Neuronal stem cell (in vitro differentiated cells): ENCODE measurements around the gene LPP.

ENCODE experiments used
- DNase-seq: peaks from one replicate; pipeline ENCODE4 v3.0.0-alpha.2; 2013; ENCODE audit warnings: low spot score
- H2AFZ ChIP-seq: one replicate; pipeline ENCODE4 v1.6.1; 2013; ENCODE audit warnings: mild to moderate bottlenecking, low read length, inconsistent platforms
- H2AK5ac ChIP-seq: 2 replicates; pipeline ENCODE4 v1.6.1; 2013; ENCODE audit warnings: low read depth, mild to moderate bottlenecking, inconsistent platforms, low read length, moderate library complexity, mixed read lengths
- H2BK120ac ChIP-seq: 2 replicates; pipeline ENCODE4 v1.6.1; 2013; ENCODE audit warnings: low read depth, mild to moderate bottlenecking, inconsistent platforms, low read length, moderate library complexity, mixed read lengths
- H2BK12ac ChIP-seq: one replicate; pipeline ENCODE4 v1.6.1; 2013; ENCODE audit warnings: low read length, inconsistent platforms
- H2BK15ac ChIP-seq: 2 replicates; pipeline ENCODE4 v1.6.1; 2013; ENCODE audit warnings: mild to moderate bottlenecking, low read length, inconsistent platforms, mixed read lengths
- H2BK5ac ChIP-seq: one replicate; pipeline ENCODE4 v1.6.1; 2013; ENCODE audit warnings: inconsistent platforms, mild to moderate bottlenecking, low read length, moderate library complexity
- H3K14ac ChIP-seq: one replicate; pipeline ENCODE4 v1.6.1; 2013; ENCODE audit warnings: low read length, inconsistent platforms
- H3K18ac ChIP-seq: 2 replicates; pipeline ENCODE4 v1.6.1; 2013; ENCODE audit warnings: low read length, inconsistent platforms
- H3K23ac ChIP-seq: 2 replicates; pipeline ENCODE4 v1.6.1; 2013; ENCODE audit warnings: low read depth, mild to moderate bottlenecking, mixed read lengths, low read length, inconsistent platforms; ENCODE audit not compliant: poor library complexity
- H3K27ac ChIP-seq: replicated peaks from 3 replicates; pipeline ENCODE4 v1.5.1; 2013; ENCODE audit warnings: low read length, inconsistent platforms
- H3K27me3 ChIP-seq, 3 experiments: 2 replicates each; pipeline ENCODE4 v1.6.1; 2013; ENCODE audit warnings: low read length in 3 of 3, mild to moderate bottlenecking in 2 of 3, inconsistent platforms in 1 of 3, low read depth in 1 of 3, mixed read lengths in 1 of 3, moderate library complexity in 1 of 3; ENCODE audit not compliant: control insufficient read depth in 3 of 3, insufficient read depth in 3 of 3
- H3K36me3 ChIP-seq, 2 donors: replicated peaks in 1 of 2; 2 replicates each; pipeline ENCODE4 v1.6.1; 2013; ENCODE audit warnings: low read length in 2 of 2; ENCODE audit not compliant: control insufficient read depth in 2 of 2, insufficient read depth in 2 of 2
- H3K4ac ChIP-seq: 2 replicates; pipeline ENCODE4 v1.6.1; 2013; ENCODE audit warnings: inconsistent platforms, mild to moderate bottlenecking, low read length, moderate library complexity
- H3K4me1 ChIP-seq, 2 donors: 1 replicate in 1 of 2; 2 replicates in 1 of 2; pipeline ENCODE4 v1.6.1; 2013; ENCODE audit warnings: low read length in 2 of 2, low read depth in 1 of 2; ENCODE audit not compliant: control insufficient read depth in 2 of 2, insufficient read depth in 1 of 2
- H3K4me2 ChIP-seq: one replicate; pipeline ENCODE4 v1.6.1; 2013; ENCODE audit warnings: mild to moderate bottlenecking, low read length, inconsistent platforms; ENCODE audit not compliant: insufficient read depth, poor library complexity, severe bottlenecking
- H3K4me3 ChIP-seq, 2 donors: 2 replicates each; pipeline ENCODE4 v1.5.1; 2013; ENCODE audit warnings: low read length in 2 of 2, mild to moderate bottlenecking in 2 of 2, inconsistent platforms in 1 of 2, moderate library complexity in 1 of 2
- H3K79me1 ChIP-seq: one replicate; pipeline ENCODE4 v1.6.1; 2013; ENCODE audit warnings: low read depth, mild to moderate bottlenecking, inconsistent platforms, low read length, moderate library complexity
- H3K9ac ChIP-seq: one replicate; pipeline ENCODE4 v1.6.1; 2013; ENCODE audit warnings: mild to moderate bottlenecking, low read depth, low read length, inconsistent platforms; ENCODE audit not compliant: poor library complexity
- H3K9me3 ChIP-seq, 2 donors: replicated peaks in 1 of 2; 2 replicates each; pipeline versions ENCODE3 to v1.6.1; 2013; ENCODE audit warnings: low read length in 2 of 2, mild to moderate bottlenecking in 2 of 2, inconsistent platforms in 1 of 2, low read depth in 1 of 2, mixed read lengths in 1 of 2, moderate library complexity in 1 of 2; ENCODE audit not compliant: control insufficient read depth in 2 of 2, insufficient read depth in 1 of 2
- H4K8ac ChIP-seq: one replicate; pipeline ENCODE4 v1.6.1; 2013; ENCODE audit warnings: low read depth, mild to moderate bottlenecking, inconsistent platforms, low read length, moderate library complexity
- H4K91ac ChIP-seq: one replicate; pipeline ENCODE4 v1.6.1; 2013; ENCODE audit warnings: low read length, low read depth, mild to moderate bottlenecking, inconsistent platforms; ENCODE audit not compliant: poor library complexity
- WGBS, 2 donors: extraction: QIAGEN DNeasy Blood & Tissue Kit; methylation state at CpG; one replicate each; pipeline ENCODE4 v1.1.7; 2013; ENCODE audit warnings: missing lambda C conversion rate in 2 of 2, mixed read lengths in 1 of 2; ENCODE audit not compliant: insufficient read length in 2 of 2, insufficient replicate concordance in 1 of 2; ENCODE audit errors: extremely low coverage in 2 of 2; 5-methylcytosine and 5-hydroxymethylcytosine counted together

The LPP gene

GRCh38 chr3:188926741-188927511 lies 773.0 kb downstream of the LPP start:
- Histone ChIP-seq H2AK5ac (no peak overlapping the region), H2BK120ac (no peak overlapping the region), H3K18ac (no peak overlapping the region), H3K79me1 (no peaks in the 10 kb centered on the region), H3K23ac (no peak overlapping the region), H3K9ac (no peak overlapping the region), H4K8ac (no peak overlapping the region), H3K4me2 (no peak overlapping the region), H2BK5ac (no peak overlapping the region), H2BK15ac (no peak overlapping the region), H2AFZ (no peak overlapping the region), H3K27me3 (peaks cover 0 to 1% (median 0%) of the 10 kb centered on the region in 3 experiments), H3K4me1 (peaks cover 0 to 2% of the 10 kb centered on the region in 2 donors), H3K14ac (no peak overlapping the region), H4K91ac (no peak overlapping the region), H3K27ac (no peak overlapping the region), H3K9me3 (no peaks in the 10 kb centered on the region), H3K36me3 (no peaks in the 10 kb centered on the region), H2BK12ac (no peak overlapping the region), H3K4ac (no peak overlapping the region), H3K4me3 (no peak overlapping the region)
- no peak for DNase-seq
- WGBS, 2 donors = no CpG with 5 or more reads among the region's 9 CpGs

GRCh38 chr3:188927971-188928370 lies 774.0 kb downstream of the LPP start:
- Histone ChIP-seq H2AFZ (no peak overlapping the region), H3K9me3 (no peaks in the 10 kb centered on the region), H3K36me3 (no peaks in the 10 kb centered on the region)

GRCh38 chr3:188929137-188929536 lies 775.2 kb downstream of the LPP start:
- Histone ChIP-seq H3K23ac (no peak overlapping the region), H3K4me2 (no peak overlapping the region), H4K91ac (no peak overlapping the region), H3K4ac (no peak overlapping the region), H3K9me3 (no peaks in the 10 kb centered on the region), H2BK120ac (no peak overlapping the region), H3K4me1 (peaks cover 0 to 2% of the 10 kb centered on the region in 2 donors), H3K27me3 (peaks cover 0 to 1% (median 0%) of the 10 kb centered on the region in 3 experiments), H4K8ac (no peak overlapping the region), H2AK5ac (no peak overlapping the region), H3K36me3 (no peaks in the 10 kb centered on the region), H2BK5ac (no peak overlapping the region), H3K18ac (no peak overlapping the region), H3K27ac (no peak overlapping the region), H3K4me3 (no peak overlapping the region), H3K79me1 (no peaks in the 10 kb centered on the region), H3K14ac (no peak overlapping the region), H2BK12ac (no peak overlapping the region), H3K9ac (no peak overlapping the region), H2BK15ac (no peak overlapping the region), H2AFZ (peak overlapping the region; percentile 79)
- WGBS, 2 donors = no CpG with 5 or more reads among the region's 2 CpGs
- no peak for DNase-seq

More at GRCh38 chr3:188927971-188928370, 774.0 kb downstream of the LPP start:
- H3K18ac ChIP-seq = no peak overlapping the region
- H2BK5ac ChIP-seq = no peak overlapping the region
- H3K4me3 ChIP-seq = no peak overlapping the region
- no peak overlapping the region for H2BK12ac ChIP-seq
- H3K27ac ChIP-seq = no peak overlapping the region
- H3K4me1 ChIP-seq = peaks cover 0 to 2% of the 10 kb centered on the region in 2 donors
- peaks cover 0 to 1% (median 0%) of the 10 kb centered on the region in 3 experiments for H3K27me3 ChIP-seq
- DNase-seq = no peak
- no peak overlapping the region for H3K4ac ChIP-seq
- H3K14ac ChIP-seq = no peak overlapping the region
- H3K23ac ChIP-seq = no peak overlapping the region
- H2BK15ac ChIP-seq = no peak overlapping the region
- no peaks in the 10 kb centered on the region for H3K79me1 ChIP-seq
- H4K91ac ChIP-seq = no peak overlapping the region
- H3K4me2 ChIP-seq = no peak overlapping the region
- H2BK120ac ChIP-seq = no peak overlapping the region
- no peak overlapping the region for H4K8ac ChIP-seq
- no peak overlapping the region for H3K9ac ChIP-seq
- no peak overlapping the region for H2AK5ac ChIP-seq

- no CpG with 5 or more reads among the region's 3 CpGs for whole genome bisulfite sequencing, 2 donors
Measured at GRCh38 chr3:188931036-188931435, 777.1 kb downstream of the LPP start.

More at GRCh38 chr3:188931036-188931435, 777.1 kb downstream of the LPP start:
- Histone ChIP-seq H3K27me3 (no peaks in the 10 kb centered on the region), H2BK120ac (no peak overlapping the region), H3K27ac (no peak overlapping the region), H2AK5ac (no peak overlapping the region), H3K4me1 (peaks cover 0 to 2% of the 10 kb centered on the region in 2 donors), H2BK15ac (no peak overlapping the region), H2AFZ (peak overlapping the region; percentile 47), H3K18ac (no peak overlapping the region), H3K9me3 (no peaks in the 10 kb centered on the region), H3K36me3 (no peaks in the 10 kb centered on the region), H4K8ac (no peak overlapping the region), H3K4ac (no peak overlapping the region), H3K23ac (no peak overlapping the region), H3K79me1 (no peaks in the 10 kb centered on the region), H2BK12ac (no peak overlapping the region), H3K14ac (no peak overlapping the region), H3K9ac (no peak overlapping the region), H2BK5ac (no peak overlapping the region), H3K4me3 (no peak overlapping the region), H4K91ac (no peak overlapping the region), H3K4me2 (no peak overlapping the region)
- no peak for DNase-seq
